Ovary (tissue), 9 donors: Measurements from ENCODE around the gene FBXO4. TPM values are rescaled to one million over a fixed set of nuclear protein-coding genes. Genes with fewer than 3 reads are reported as not detected.

Experiments
- DNase-seq, 5 donors: peaks; one replicate each; pipeline ENCODE4 v3.0.0-alpha.2; 2019 to 2020
- H3K27ac ChIP-seq, 2 donors: fragments of 200-600 bp; one replicate each; pipeline versions ENCODE4 v1.5.1 to v1.8.0; 2019 to 2022
- H3K27me3 ChIP-seq: fragments of 200-600 bp; one replicate; pipeline ENCODE4 v1.8.0; 2022
- H3K36me3 ChIP-seq: fragments of 200-600 bp; sonication (generic); one replicate; pipeline ENCODE4 v1.5.1; 2019
- H3K4me1 ChIP-seq: one replicate; pipeline ENCODE4 v1.8.1; 2013; ENCODE audit warnings: mild to moderate bottlenecking, moderate library complexity; ENCODE audit not compliant: insufficient read depth
- H3K4me3 ChIP-seq: fragments of 200-600 bp; sonication (generic); one replicate; pipeline ENCODE4 v1.5.1; 2017
- H3K9me3 ChIP-seq, 2 donors: fragments of 200-600 bp in 1 of 2; sonication (generic) in 1 of 2; one replicate each; pipeline versions ENCODE4 v1.5.1 to v1.8.1; 2013 to 2019; ENCODE audit warnings: mild to moderate bottlenecking in 1 of 2, moderate library complexity in 1 of 2
- CTCF ChIP-seq, 3 donors: fragments of 450-650 bp in 2 of 3; fragments of 200-600 bp in 1 of 3; IDR thresholded peaks; one replicate each; pipeline versions ENCODE4 v1.5.1 to v1.8.0; 2016 to 2022; ENCODE audit warnings: antibody characterized with exemption in 3 of 3, mild to moderate bottlenecking in 1 of 3
- EP300 ChIP-seq: sonication (generic); formaldehyde crosslinking; IDR thresholded peaks from one replicate; pipeline ENCODE4 v1.6.1; 2017; ENCODE audit warnings: antibody characterized with exemption
- POLR2A ChIP-seq: fragments of 450-650 bp; IDR thresholded peaks from one replicate; pipeline ENCODE4 v1.6.1; 2017; ENCODE audit warnings: antibody characterized with exemption, mild to moderate bottlenecking, moderate library complexity
- WGBS, 3 donors: extraction: QIAGEN DNeasy Blood & Tissue Kit in 1 of 3; methylation state at CpG; one replicate each; pipeline versions ENCODE4 v1.1.5 to v1.1.7; 2013 to 2017; 5-methylcytosine and 5-hydroxymethylcytosine counted together
- intact Hi-C, 4 donors: fragments of 100-400 bp; cut with DNase I; formaldehyde crosslinking; loops; one replicate each; pipeline versions ENCODE4 v1.11.0 to v1.15.1; 2022 to 2023
- polyA plus RNA-seq, 2 donors: library from polyadenylated mRNA; stranded (reverse); fragments of 200-250 nt in 1 of 2; fragments of 350-450 nt in 1 of 2; fragmentation: Illumina TruSeq in 1 of 2; extraction: RNeasy Lipid Tissue Mini Kit (QIAGEN cat#74804) in 1 of 2; gene quantifications; one replicate each; pipeline ENCODE4 v1.2.3, GENCODE V29; 2013 to 2014
- total RNA-seq, 7 donors: library from RNA; depleted of rRNA in 2 of 7; stranded (reverse); fragments of >200 nt in 2 of 7; fragmentation: NEBNext Ultra II Directional in 3 of 7; extraction: Animal tissue kit (Norgen Biotek cat#: 25700) in 3 of 7; gene quantifications; one replicate each; pipeline versions ENCODE4 v1.1.0 to v1.2.4, GENCODE V29; 2016 to 2023
- donor health status: DM: no; HTN: no; CAD: no; lungs with moderate emphysema.
- donor health status: DM: no; HTN: no; CAD: no.
- donor health status: Bipolar disorder and iron deficiency.
- donor health status: DM: yes; HTN: yes; CAD: no.
- donor health status: DM: no; HTN: no; CAD: no.
- donor health status: DM: yes; HTN: yes; CAD: no.

The FBXO4 gene
- total and polyA plus RNA-seq, 9 donors: 7.4 to 16.3 (median 8.7) TPM

- no peak overlapping the region for H3K4me3 ChIP-seq
- H3K36me3 ChIP-seq: no peaks in the 10 kb centered on the region
- intact Hi-C loops: no loop called here
- no peaks in the 10 kb centered on the region for H3K4me1 ChIP-seq
- no peaks in the 10 kb centered on the region for H3K9me3 ChIP-seq
- H3K27me3 ChIP-seq: no peaks in the 10 kb centered on the region
- no peak overlapping the region for H3K27ac ChIP-seq
- 86 to 94% (median 93%) methylated on average over 2 of the region's 2 CpGs for WGBS, 3 donors
- DNase-seq: no peak
- no peak for TF ChIP-seq POLR2A
- TF ChIP-seq EP300: no peak
- TF ChIP-seq CTCF (IDR thresholded peaks at IDR 0.05): no peak
These were observed 7.0 kb upstream of the FBXO4 start for GRCh38 chr5:41918105-41918504.

- H3K36me3 ChIP-seq: no peaks in the 10 kb centered on the region
- DNase-seq: no peak
These were observed 3.9 kb upstream of the FBXO4 start for GRCh38 chr5:41921166-41921565.

GRCh38 chr5:41921874-41922273 lies 3.2 kb upstream of the FBXO4 start:
- no peak for TF ChIP-seq CTCF (IDR thresholded peaks at IDR 0.05)
- no peak for TF ChIP-seq EP300
- TF ChIP-seq POLR2A: no peak
- Histone ChIP-seq H3K36me3 (no peaks in the 10 kb centered on the region), H3K4me3 (no peak overlapping the region), H3K27me3 (no peaks in the 10 kb centered on the region), H3K9me3 (no peaks in the 10 kb centered on the region), H3K4me1 (no peaks in the 10 kb centered on the region), H3K27ac (no peak overlapping the region)
- intact Hi-C loops: no loop called here
- 79 to 87% (median 84%) methylated on average over 1 of the region's 1 CpG for WGBS, 3 donors
- no peak for DNase-seq

More at GRCh38 chr5:41921166-41921565, 3.9 kb upstream of the FBXO4 start:
- TF ChIP-seq CTCF (IDR thresholded peaks at IDR 0.05) (no peak), POLR2A (no peak), EP300 (no peak)
- no peak overlapping the region for H3K4me3 ChIP-seq
- H3K9me3 ChIP-seq: no peaks in the 10 kb centered on the region
- no peaks in the 10 kb centered on the region for H3K4me1 ChIP-seq
- intact Hi-C loops: no loop called here
- H3K27me3 ChIP-seq: no peaks in the 10 kb centered on the region
- H3K27ac ChIP-seq: no peak overlapping the region
- WGBS, 3 donors: 96 to 100% (median 100%) methylated on average over 1 of the region's 1 CpG

GRCh38 chr5:41924526-41924871 lies 582 bp upstream of the FBXO4 start:
- Histone ChIP-seq H3K36me3 (no peaks in the 10 kb centered on the region), H3K27ac (peak overlapping the region; percentile 82 to 94), H3K9me3 (no peaks in the 10 kb centered on the region), H3K4me1 (no peaks in the 10 kb centered on the region), H3K4me3 (peak overlapping the region; percentile 89), H3K27me3 (no peaks in the 10 kb centered on the region)
- TF ChIP-seq POLR2A: no peak
- TF ChIP-seq CTCF (IDR thresholded peaks at IDR 0.05): no peak
- no peak for TF ChIP-seq EP300
- intact Hi-C loops: no loop called here
- DNase-seq: no peak
- WGBS, 3 donors: 64 to 77% (median 75%) methylated on average over 4 of the region's 4 CpGs

GRCh38 chr5:41925555-41925951 lies 472 bp downstream of the FBXO4 start:
- WGBS, 3 donors: 0 to 1% (median 0%) methylated on average over 12 to 18 of the region's 18 CpGs
- H3K27me3 ChIP-seq: no peaks in the 10 kb centered on the region
- H3K4me3 ChIP-seq: peak overlapping the region; percentile 89
- no peaks in the 10 kb centered on the region for H3K4me1 ChIP-seq
- peak in 3 of 5 donors; percentile 28 to 58 (median 48) for DNase-seq
- TF ChIP-seq POLR2A (no peak), CTCF (IDR thresholded peaks at IDR 0.05) (no peak), EP300 (no peak)
- H3K36me3 ChIP-seq: no peaks in the 10 kb centered on the region
- H3K27ac ChIP-seq: peak overlapping the region; percentile 82 to 94
- intact Hi-C loops: loop anchor here in 1 of 4 donors (5.0 kb wide), 1 partner anchor 63 kb away; no protein-coding TSS in a partner anchor
- no peaks in the 10 kb centered on the region for H3K9me3 ChIP-seq
